DND-41 (cell line): Measurements from ENCODE around the gene TBC1D22A.

Experiments
- CTCF ChIP-seq: IDR thresholded peaks from 2 replicates; pipeline ENCODE4 v1.5.1; 2012; ENCODE audit warnings: borderline replicate concordance, low read length, moderate library complexity, mild to moderate bottlenecking; ENCODE audit not compliant: poor library complexity, severe bottlenecking; ENCODE audit errors: extremely low read depth
- EZH2 ChIP-seq: IDR thresholded peaks from 3 replicates; pipeline ENCODE4 v1.6.1; 2012; ENCODE audit warnings: borderline replicate concordance, low read depth, mild to moderate bottlenecking, moderate library complexity, low read length, inconsistent platforms; ENCODE audit not compliant: severe bottlenecking

GRCh38 chr22:47101321-47101885 lies 339.0 kb downstream of the TBC1D22A start:
- TF ChIP-seq CTCF (no peak), EZH2 (no peak)
